Transverse colon (tissue), 4 donors: ENCODE measurements around the gene SSX2IP. TPM values are rescaled to one million over a fixed set of nuclear protein-coding genes. Genes with fewer than 3 reads are reported as not detected.

Experiments
- DNase-seq: peaks from one replicate; pipeline ENCODE4 v3.0.0-alpha.2; 2019
- H3K27ac ChIP-seq, 4 donors: fragments of 200-600 bp; sonication (generic); 2 replicates each; pipeline ENCODE4 v1.5.1; 2016 to 2018; ENCODE audit warnings: inconsistent platforms in 4 of 4
- H3K27me3 ChIP-seq: fragments of 200-600 bp; sonication (generic); 2 replicates; pipeline ENCODE4 v1.5.1; 2017; ENCODE audit warnings: inconsistent platforms
- H3K36me3 ChIP-seq, 4 donors: fragments of 200-600 bp; sonication (generic); 2 replicates each; pipeline ENCODE4 v1.5.1; 2017 to 2019; ENCODE audit warnings: inconsistent platforms in 4 of 4
- H3K4me1 ChIP-seq, 4 donors: fragments of 200-600 bp; sonication (generic); 2 replicates each; pipeline ENCODE4 v1.5.1; 2017 to 2020; ENCODE audit warnings: inconsistent platforms in 4 of 4
- H3K4me3 ChIP-seq, 4 donors: fragments of 200-600 bp; sonication (generic); 1 replicate in 1 of 4; 2 replicates in 3 of 4; pipeline versions ENCODE4 v1.5.1 to v1.6.1; 2017 to 2019; ENCODE audit warnings: inconsistent platforms in 4 of 4
- H3K9me3 ChIP-seq, 2 donors: fragments of 200-600 bp; sonication (generic); 2 replicates each; pipeline ENCODE4 v1.5.1; 2017 to 2019; ENCODE audit warnings: inconsistent platforms in 2 of 2
- CTCF ChIP-seq, 5 experiments: fragments of 200-600 bp in 3 of 5; fragments of 450-650 bp in 2 of 5; sonication (generic) in 3 of 5; IDR thresholded peaks; 1 replicate in 2 of 5; 2 replicates in 3 of 5; pipeline ENCODE4 v1.5.1; 2016 to 2017; ENCODE audit warnings: antibody characterized with exemption in 5 of 5, inconsistent platforms in 3 of 5, mild to moderate bottlenecking in 2 of 5, moderate library complexity in 1 of 5
- EP300 ChIP-seq: sonication (generic); formaldehyde crosslinking; IDR thresholded peaks from one replicate; pipeline ENCODE4 v1.6.1; 2017; ENCODE audit warnings: antibody characterized with exemption, low read depth
- POLR2A ChIP-seq: fragments of 450-650 bp; IDR thresholded peaks from one replicate; pipeline ENCODE4 v1.6.1; 2016; ENCODE audit warnings: antibody characterized with exemption, mild to moderate bottlenecking, moderate library complexity
- POLR2AphosphoS5 ChIP-seq, 3 donors: sonication (generic); formaldehyde crosslinking; IDR thresholded peaks; one replicate each; pipeline ENCODE4 v1.6.1; 2016; ENCODE audit warnings: antibody characterized with exemption in 3 of 3
- WGBS, 2 donors: methylation state at CpG; one replicate each; pipeline ENCODE4 v1.1.5; 2018; ENCODE audit warnings: low coverage in 1 of 2; 5-methylcytosine and 5-hydroxymethylcytosine counted together
- in situ Hi-C, 4 donors: fragments of 200-750 bp; cut with MboI; loops; one replicate each; pipeline versions ENCODE4 v1.15.0 to v1.15.1; 2017; ENCODE audit warnings: low sequenced_read_pairs in 3 of 4, low pct_ligation_motif_present in 1 of 4, low pct_unique_long_range_greater_than_20kb in 1 of 4
- intact Hi-C: fragments of 100-400 bp; cut with DNase I; formaldehyde crosslinking; loops from one replicate; pipeline ENCODE4 v1.15.1; 2023; ENCODE audit warnings: low total_unique reads
- total RNA-seq, 4 donors: library from RNA; depleted of rRNA; stranded (reverse); fragments of >200 nt; gene quantifications; one replicate each; pipeline ENCODE4 v1.1.0, GENCODE V29; 2016

Gene SSX2IP
- total RNA-seq, 4 donors from 2014 or later, result 7.1 to 15.2 (median 11.4) TPM

- Histone ChIP-seq H3K9me3 (no peaks in the 10 kb centered on the region), H3K36me3 (no peaks in the 10 kb centered on the region), H3K4me1 (peaks cover 8 to 35% (median 21%) of the 10 kb centered on the region in 4 donors), H3K27me3 (no peaks in the 10 kb centered on the region), H3K27ac (no peak overlapping the region), H3K4me3 (no peak overlapping the region)
- 86 to 92% methylated on average over 1 of the region's 1 CpG for WGBS, 2 donors
- intact Hi-C loops (no loop called here), in situ Hi-C loops (loop anchor here in 1 of 4 donors (25.0 kb wide), 1 partner anchor 569 kb away; the partner anchor contains the start of gene C1orf52)
- no peak for DNase-seq
- no peak for TF ChIP-seq EP300
These were observed 3.5 kb upstream of the SSX2IP start for GRCh38 chr1:84693785-84694184.

- Histone ChIP-seq H3K27ac (peak overlapping the region in 2 of 4 donors; percentile 7), H3K36me3 (no peaks in the 10 kb centered on the region), H3K27me3 (no peaks in the 10 kb centered on the region), H3K4me3 (no peak overlapping the region), H3K9me3 (no peaks in the 10 kb centered on the region), H3K4me1 (peaks cover 8 to 33% (median 17%) of the 10 kb centered on the region in 4 donors)
- DNase-seq, result no peak
- intact Hi-C loops, result no loop called here
- in situ Hi-C loops, result loop anchor here in 1 of 4 donors (25.0 kb wide), 1 partner anchor 569 kb away; the partner anchor contains the start of gene C1orf52
- TF ChIP-seq EP300 (no peak), POLR2A (no peak), CTCF (IDR thresholded peaks at IDR 0.05) (no peak), POLR2AphosphoS5 (IDR thresholded peaks at IDR 0.05) (no peak)
- 59 to 78% methylated on average over 2 of the region's 2 CpGs for WGBS, 2 donors
These were observed 2.7 kb upstream of the SSX2IP start for GRCh38 chr1:84693005-84693404.

GRCh38 chr1:84692391-84692790, 2.1 kb upstream of the SSX2IP start:
- 82 to 95% methylated on average over 3 to 6 of the region's 6 CpGs for WGBS, 2 donors
- Histone ChIP-seq H3K27ac (peak overlapping the region in 2 of 4 donors; percentile 7), H3K4me1 (peaks cover 2 to 33% (median 17%) of the 10 kb centered on the region in 4 donors)

DNA sequence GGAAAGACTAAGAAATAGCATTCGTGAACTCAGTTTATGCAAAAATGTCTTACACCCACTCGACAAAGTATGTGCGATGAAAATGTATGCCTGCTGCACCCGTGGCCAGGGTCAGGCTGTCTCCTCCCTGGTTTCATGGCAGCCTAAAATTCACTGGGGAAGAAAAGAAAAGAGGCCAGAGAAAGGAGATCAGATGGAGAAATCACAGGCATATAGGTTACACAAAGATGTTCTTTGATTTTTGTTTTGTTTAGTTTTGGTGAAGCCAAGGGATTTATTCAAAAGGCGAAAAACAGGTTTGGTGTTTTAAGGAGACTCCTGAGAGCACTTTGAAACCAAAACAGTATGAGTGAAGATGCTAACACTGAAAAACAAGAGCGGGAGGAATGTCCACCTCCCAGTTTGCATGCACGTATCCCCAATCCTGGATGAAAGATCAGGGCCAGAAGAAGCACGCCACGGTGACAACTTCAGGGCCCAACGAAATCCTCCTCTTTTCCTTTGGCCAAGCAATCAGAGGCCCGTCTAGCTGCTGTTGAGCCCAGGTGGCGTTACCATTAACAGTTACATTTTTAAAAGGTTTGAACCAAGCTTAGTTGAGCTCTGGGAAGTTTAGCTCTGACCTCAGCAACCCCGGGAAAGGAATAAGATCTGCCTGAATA, 992 bp upstream of the SSX2IP start:
- DNase-seq, result no peak
- WGBS, 2 donors, result 53 to 64% methylated on average over 13 of the region's 13 CpGs
- H3K36me3 ChIP-seq, result no peaks in the 10 kb centered on the region
- in situ Hi-C loops (loop anchor here in 1 of 4 donors (25.0 kb wide), 1 partner anchor 571 kb away; the partner anchor contains the start of gene C1orf52), intact Hi-C loops (no loop called here)
- H3K4me1 ChIP-seq, result peaks cover 0 to 28% (median 14%) of the 10 kb centered on the region in 4 donors
- no peaks in the 10 kb centered on the region for H3K9me3 ChIP-seq
- no peaks in the 10 kb centered on the region for H3K27me3 ChIP-seq
- peak overlapping the region; percentile 72 to 90 (median 84) for H3K4me3 ChIP-seq
- peak overlapping the region; percentile 88 to 95 (median 92) for H3K27ac ChIP-seq
- no peak for TF ChIP-seq CTCF (IDR thresholded peaks at IDR 0.05)
- TF ChIP-seq EP300, result no peak
- no peak for TF ChIP-seq POLR2A
- TF ChIP-seq POLR2AphosphoS5 (IDR thresholded peaks at IDR 0.05), result no peak

More at GRCh38 chr1:84692391-84692790, 2.1 kb upstream of the SSX2IP start:
- TF ChIP-seq POLR2A, result no peak
- TF ChIP-seq CTCF (IDR thresholded peaks at IDR 0.05), result no peak
- TF ChIP-seq EP300, result no peak
- TF ChIP-seq POLR2AphosphoS5 (IDR thresholded peaks at IDR 0.05), result no peak
- no peak for DNase-seq
- no peaks in the 10 kb centered on the region for H3K36me3 ChIP-seq
- no peaks in the 10 kb centered on the region for H3K9me3 ChIP-seq
- no peaks in the 10 kb centered on the region for H3K27me3 ChIP-seq
- intact Hi-C loops (no loop called here), in situ Hi-C loops (loop anchor here in 1 of 4 donors (25.0 kb wide), 1 partner anchor 570 kb away; the partner anchor contains the start of gene C1orf52)
- no peak overlapping the region for H3K4me3 ChIP-seq
